Neural cell (in vitro differentiated cells): ENCODE results near the gene ME3.

ENCODE experiments used
- EP300 ChIP-seq: fragments of 450-650 bp; conservative IDR thresholded peaks from 2 replicates; pipeline ENCODE4 v1.6.1; 2014; ENCODE audit warnings: antibody characterized with exemption, mild to moderate bottlenecking, moderate library complexity; ENCODE audit not compliant: poor library complexity, severe bottlenecking
- EZH2 ChIP-seq: fragments of 200-600, 300-800 bp; shearing (Covaris generic), sonication (generic); IDR thresholded peaks from 2 replicates; pipeline ENCODE4 v1.6.1; 2014; ENCODE audit warnings: antibody characterized with exemption, low read length, borderline replicate concordance, mild to moderate bottlenecking; ENCODE audit not compliant: insufficient read depth, poor library complexity, severe bottlenecking
- POLR2AphosphoS5 ChIP-seq: IDR thresholded peaks from 2 replicates; pipeline ENCODE4 v1.6.1; 2012
- RAD21 ChIP-seq: fragments of 450-650 bp; conservative IDR thresholded peaks from 2 replicates; pipeline ENCODE4 v1.6.1; 2014; ENCODE audit warnings: antibody characterized with exemption, mild to moderate bottlenecking, moderate library complexity
- TF ChIP-seq, protein P1 (sequence below): fragments of 450-650 bp; IDR thresholded peaks from 2 replicates; pipeline ENCODE4 v1.5.1; 2014; ENCODE audit warnings: antibody characterized with exemption, mild to moderate bottlenecking, moderate library complexity; ENCODE audit not compliant: poor library complexity, severe bottlenecking

DNA sequence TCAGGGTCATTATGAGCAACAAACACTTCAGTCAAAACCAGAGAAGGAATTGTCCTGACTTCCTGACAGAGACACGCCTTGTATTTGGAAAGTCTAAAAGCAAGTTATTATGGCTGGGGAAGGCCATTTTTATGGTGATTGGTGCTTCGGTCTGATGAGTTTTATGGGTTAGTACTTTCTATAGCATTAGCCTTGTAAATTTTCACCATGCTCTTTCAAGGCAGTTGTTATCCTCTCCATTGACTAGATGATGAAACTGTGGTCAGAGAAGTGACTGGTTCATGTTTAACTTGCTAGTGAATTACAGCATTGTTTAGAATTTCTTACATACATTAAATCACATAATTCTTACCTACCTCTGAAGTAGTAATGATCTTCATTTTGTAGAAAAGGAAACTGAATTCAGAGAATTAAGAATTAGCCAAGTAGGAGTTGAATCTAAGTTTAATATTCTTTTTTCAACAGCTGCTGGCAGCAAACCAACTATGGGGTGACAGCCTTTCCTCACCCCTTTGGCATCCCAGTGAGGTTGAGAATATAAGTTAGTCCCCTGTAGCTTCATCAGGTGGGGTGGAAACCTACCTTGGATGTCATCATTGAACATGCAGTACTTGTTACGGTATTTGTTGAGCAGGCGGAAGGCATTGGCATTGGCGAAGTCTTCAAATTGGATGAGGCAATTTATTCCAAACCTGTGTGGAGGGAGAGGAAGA is 207.8 kb downstream of the ME3 start:
- TF ChIP-seq RAD21 = no peak
- no peak for TF ChIP-seq EZH2
- TF ChIP-seq, protein P1, sequence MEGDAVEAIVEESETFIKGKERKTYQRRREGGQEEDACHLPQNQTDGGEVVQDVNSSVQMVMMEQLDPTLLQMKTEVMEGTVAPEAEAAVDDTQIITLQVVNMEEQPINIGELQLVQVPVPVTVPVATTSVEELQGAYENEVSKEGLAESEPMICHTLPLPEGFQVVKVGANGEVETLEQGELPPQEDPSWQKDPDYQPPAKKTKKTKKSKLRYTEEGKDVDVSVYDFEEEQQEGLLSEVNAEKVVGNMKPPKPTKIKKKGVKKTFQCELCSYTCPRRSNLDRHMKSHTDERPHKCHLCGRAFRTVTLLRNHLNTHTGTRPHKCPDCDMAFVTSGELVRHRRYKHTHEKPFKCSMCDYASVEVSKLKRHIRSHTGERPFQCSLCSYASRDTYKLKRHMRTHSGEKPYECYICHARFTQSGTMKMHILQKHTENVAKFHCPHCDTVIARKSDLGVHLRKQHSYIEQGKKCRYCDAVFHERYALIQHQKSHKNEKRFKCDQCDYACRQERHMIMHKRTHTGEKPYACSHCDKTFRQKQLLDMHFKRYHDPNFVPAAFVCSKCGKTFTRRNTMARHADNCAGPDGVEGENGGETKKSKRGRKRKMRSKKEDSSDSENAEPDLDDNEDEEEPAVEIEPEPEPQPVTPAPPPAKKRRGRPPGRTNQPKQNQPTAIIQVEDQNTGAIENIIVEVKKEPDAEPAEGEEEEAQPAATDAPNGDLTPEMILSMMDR = no peak
- TF ChIP-seq POLR2AphosphoS5 = no peak
- TF ChIP-seq EP300 = no peak
